GM21825 (cell line): Measurements from ENCODE around the gene PXYLP1.

ENCODE experiments used
- ATAC-seq: cut with Tn5 transposase; IDR thresholded peaks from one replicate; pipeline ENCODE4 v1.9.1; 2021; ENCODE audit warnings: mild to moderate bottlenecking, moderate library complexity; ENCODE audit not compliant: unreplicated experiment

PXYLP1 gene

DNA sequence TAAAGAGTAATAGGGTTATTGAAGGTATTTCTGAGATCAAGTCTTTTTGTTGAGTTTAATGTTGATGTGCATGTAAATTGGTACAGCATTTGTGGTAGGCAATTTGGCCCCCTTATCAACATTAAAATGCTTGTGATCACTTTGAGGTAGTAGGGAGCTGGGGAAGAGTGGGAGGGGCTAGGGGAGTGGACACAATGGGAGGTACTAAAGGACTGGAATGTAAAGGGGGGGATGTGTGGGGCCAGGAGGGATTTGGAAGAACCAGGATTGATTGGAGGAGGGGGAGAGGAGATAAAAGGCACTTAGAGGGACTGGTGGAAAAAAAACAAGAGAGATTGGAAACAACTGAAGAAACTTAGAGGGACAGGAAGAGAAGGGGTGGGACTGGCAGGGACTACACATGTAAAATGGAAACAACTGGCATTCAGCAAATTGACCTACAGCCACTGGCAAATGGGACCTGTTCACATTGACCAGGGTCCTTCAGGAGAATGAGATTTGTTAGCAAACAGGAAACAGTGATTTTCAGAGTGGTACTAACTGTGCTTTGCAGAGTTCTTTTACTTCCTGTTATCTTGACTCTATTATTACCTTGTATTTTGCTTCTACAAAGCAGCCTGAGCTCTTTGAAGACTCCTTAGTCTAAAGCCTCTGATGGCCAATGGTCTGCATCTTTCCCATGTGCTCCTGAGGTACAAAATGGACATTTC lies 88.9 kb downstream of the PXYLP1 start:
- ATAC-seq: no peak

DNA sequence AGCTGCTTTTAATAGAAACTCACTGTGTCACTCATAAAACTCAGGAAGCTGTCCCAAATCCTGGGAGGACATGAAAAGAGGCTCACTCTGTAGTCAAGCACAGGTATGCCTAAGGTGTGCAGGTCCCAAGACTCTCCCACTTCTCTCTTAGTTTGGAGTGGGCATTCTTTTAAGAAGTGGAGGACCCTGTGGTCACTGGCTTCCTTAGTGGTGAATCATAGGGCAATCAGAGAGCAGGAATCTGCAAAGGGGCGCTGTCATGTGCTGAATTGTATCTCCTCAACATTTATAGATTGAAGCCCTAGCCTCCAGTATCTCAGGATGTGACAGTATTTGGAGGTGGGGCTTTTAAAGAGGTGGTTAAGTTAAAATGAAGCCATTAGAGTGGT lies 89.5 kb downstream of the PXYLP1 start:
- no peak for ATAC-seq

DNA sequence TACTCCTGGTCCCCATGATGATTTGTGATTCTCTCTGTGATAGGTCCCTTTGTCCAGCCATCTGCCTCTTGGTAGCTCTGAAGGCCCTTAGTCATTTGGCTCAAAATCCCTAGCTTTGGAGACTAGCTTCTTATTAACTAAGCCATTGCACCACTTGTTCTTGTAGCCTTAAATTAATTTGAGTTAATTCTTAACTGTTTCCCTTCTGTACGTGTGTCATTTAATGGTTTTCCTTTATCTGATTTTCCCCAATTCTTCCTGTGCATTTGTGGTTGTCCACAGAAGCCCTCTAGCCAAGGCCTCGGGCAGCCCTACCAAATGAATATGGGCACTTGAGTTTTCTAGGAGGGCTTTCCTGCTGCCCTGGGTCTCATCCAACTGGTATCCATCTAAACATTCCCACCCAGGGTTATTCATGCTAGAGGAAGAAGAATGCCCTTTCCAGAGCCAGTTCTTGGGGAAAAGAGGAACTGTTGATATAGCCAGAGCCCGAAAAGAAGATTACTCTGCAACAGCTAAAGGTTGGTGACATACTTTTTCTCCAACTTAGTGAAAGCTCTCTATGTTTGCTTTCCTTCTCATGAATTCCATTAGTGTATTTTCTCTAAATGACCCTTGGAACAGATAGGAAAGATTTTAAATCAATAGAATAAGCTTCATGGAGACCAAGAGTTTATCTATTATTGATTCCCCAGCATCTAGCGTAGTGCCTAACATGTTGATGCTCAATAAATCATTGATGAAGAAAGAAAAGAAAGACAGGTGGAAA lies 92.5 kb downstream of the PXYLP1 start:
- ATAC-seq: no peak

- ATAC-seq: no peak
Measured at GRCh38 chr3:141326123-141326522, 94.5 kb downstream of the PXYLP1 start.

GRCh38 chr3:141326626-141327025 lies 95.0 kb downstream of the PXYLP1 start:
- no peak for ATAC-seq

DNA sequence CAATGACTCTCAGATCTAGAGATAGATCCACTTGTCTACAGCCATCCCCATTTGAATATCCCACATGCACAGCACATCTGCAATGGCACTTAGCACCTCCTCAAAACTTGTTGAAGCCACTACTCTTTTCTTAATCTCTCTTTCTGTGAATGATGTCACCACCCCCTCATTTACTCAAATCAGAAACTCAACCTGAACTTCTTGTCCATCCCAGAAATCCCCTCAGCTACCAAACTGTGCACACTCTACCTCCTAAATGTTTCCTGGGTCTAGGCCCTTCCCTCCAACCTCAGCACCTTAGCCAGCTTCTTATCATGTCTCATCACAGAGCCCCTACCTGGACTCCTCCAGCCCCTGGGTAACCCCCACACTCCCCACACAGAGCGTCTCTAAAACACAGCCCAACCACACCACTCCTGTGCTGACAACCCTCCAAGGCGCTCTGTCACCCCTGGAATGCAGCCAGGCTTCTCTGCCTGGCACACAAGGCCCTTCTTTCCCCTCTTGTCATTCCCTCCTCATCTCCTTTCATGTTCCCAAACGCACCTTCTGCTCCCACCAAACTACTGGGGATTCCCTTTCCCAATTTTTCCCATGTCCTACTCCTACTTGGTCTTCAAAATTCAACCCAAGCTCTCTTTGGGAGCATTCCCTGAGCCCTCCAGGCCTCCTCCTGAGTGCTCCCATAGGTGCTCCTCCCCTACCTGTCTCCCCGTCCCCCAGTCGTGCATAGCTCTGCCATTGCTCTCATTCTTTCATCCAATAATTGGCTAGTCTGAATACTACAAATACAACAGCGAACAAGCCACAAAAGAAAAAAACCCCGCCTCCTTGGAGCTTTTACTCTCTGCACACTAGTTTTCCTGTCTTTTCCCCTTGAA lies 96.9 kb downstream of the PXYLP1 start:
- peak; percentile 29 for ATAC-seq

DNA sequence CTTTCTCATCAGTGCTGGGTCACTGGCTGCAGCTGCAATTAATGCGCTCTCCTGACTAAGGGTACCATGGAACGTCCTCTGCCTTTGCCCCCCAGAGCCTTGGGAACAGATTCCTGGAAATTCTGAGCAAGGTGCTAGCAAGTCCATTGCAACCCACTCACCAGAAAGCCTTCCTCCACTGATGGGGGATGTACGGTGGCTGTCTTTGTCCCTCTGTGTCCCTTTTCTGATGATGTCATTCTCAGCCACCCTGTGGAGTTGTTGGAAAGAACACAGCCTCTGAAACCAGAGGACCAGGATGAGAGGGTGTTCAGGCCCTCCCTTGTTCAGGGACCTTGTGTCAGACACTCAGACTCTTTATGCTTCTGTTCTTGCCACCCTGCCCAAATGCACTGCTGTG lies 98.6 kb downstream of the PXYLP1 start:
- ATAC-seq: no peak

DNA sequence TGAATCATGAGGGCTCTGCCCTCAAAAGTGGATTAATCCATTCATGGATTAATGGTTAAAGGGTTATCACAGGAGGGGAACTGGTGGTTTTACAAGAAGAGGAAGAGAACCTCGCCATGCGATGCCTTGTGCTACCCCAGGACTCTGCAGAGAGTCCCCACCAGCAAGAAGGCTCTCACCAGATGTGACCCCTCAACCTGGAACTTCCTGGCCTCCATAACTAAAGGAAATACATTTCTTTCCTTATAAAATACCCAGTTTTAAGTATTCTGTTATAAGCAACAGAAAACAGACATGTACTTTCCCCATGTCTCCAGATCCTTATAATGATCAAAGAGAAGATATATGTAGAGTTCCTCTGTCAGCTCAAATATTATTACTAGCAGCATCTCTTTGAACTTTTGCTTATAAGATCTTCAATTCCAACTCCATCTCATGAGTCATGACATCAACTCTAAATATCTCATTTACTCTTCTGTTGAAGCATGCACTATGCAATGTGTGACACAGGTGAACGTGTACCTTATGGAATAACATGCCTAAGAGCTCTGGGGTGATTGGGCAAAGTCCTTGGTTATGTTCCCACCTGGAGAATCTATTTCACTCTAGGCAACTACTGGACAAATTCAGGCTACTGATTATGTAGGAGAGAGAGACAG lies 99.2 kb downstream of the PXYLP1 start:
- ATAC-seq: no peak

DNA sequence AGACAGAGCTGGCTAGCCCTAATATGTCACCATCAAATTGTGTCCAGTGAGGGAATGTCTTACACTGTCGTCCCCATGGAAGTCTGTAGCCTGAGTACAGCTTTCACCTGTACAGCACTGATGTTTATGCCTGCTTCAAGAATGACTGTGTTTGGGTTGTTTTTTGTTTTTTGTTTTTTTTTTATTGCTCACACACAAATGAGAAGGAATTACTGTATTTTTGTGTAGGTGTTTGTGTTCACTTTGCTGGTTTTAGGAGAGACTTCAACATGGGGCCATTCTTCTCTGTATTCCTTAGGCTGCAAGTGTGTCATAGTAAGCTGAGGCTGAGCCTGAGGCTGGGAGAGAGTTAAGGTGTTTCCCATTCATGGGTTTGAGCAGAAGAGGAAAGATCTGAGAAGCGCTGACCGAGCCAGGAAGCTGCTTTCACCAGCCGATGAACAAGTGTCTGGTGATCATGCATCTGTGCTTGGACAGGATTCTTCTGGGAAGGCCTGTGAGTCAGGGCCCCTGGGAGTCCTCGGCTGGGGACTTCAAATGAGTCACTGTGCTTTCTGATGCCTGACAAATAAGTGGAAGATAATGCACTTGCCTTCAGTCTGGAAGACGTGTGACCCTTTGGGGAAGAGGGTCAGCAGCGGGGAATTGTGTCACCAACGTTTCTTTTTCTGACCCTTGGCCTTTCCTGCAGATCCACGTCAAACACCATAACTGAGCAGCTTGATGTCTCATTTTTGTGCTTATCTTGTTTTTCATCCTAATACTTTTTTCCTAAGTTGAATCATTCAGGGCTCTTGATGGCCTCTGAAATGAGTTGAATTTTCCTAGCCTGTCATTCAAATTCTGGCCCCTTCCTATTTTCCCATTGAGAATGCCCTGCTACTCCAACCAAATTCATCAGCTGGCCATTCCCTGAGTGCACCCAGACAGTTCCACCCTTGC lies 100.0 kb downstream of the PXYLP1 start:
- peak; percentile 44 for ATAC-seq

DNA sequence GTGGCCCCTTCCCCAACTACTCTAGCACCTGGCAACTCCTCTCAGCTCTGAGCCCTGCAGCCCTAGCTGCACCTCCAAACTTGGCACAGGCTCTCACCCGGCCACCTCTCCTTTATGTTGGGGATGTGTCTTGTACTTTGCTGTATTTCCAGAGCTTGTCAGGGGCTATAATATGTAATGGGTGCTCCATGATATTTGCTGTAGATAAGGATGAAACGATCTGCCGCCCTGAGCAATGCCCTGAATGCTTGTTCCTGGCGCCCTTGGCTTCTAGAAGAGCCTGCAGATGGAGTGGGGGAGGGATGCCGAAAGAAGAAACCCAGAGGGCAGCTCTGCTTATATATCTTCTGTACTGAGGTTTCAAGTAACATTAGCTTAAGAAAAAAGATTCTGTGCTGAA lies 100.8 kb downstream of the PXYLP1 start:
- ATAC-seq: no peak

DNA sequence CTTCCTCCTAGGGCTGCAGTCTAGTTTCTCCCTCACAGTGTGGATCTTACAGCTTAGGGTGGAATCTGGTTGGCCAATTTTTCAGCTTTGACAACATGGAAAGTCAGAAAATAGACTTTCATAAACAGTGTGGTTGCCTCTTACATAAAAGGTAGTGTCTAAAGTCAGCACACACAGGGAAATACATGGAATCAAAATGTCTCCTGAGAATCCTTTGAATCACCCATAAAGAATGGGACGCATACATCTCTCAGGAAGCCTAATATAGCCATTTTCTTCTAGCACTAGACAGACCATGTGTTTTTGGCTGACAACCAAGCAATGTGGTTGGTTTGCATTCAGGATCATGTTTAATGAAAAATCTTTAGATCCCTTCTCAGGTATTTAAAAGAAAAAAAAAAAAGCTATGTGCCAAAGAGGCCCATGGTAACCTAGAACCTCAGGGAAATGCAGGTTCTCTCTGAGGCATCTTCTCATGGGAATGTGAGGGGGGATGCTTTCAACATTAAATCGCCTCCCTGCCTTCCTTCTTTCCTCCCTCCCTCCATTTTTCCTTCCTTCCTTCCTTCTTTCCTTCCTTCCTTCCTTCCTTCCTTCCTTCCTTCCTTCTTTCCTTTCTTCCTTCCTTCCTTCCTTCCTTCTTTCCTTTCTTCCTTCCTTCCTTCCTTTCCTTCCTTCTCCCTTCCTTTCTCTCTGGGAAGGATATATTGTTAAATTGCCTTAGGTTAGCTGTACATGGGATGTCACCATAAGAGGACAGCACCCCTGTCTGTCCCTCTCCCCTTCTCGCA lies 102.4 kb downstream of the PXYLP1 start:
- ATAC-seq: no peak

- ATAC-seq: no peak
Measured at GRCh38 chr3:141334627-141335250, 103.1 kb downstream of the PXYLP1 start.

GRCh38 chr3:141335531-141336061 lies 104.0 kb downstream of the PXYLP1 start:
- ATAC-seq: no peak

DNA sequence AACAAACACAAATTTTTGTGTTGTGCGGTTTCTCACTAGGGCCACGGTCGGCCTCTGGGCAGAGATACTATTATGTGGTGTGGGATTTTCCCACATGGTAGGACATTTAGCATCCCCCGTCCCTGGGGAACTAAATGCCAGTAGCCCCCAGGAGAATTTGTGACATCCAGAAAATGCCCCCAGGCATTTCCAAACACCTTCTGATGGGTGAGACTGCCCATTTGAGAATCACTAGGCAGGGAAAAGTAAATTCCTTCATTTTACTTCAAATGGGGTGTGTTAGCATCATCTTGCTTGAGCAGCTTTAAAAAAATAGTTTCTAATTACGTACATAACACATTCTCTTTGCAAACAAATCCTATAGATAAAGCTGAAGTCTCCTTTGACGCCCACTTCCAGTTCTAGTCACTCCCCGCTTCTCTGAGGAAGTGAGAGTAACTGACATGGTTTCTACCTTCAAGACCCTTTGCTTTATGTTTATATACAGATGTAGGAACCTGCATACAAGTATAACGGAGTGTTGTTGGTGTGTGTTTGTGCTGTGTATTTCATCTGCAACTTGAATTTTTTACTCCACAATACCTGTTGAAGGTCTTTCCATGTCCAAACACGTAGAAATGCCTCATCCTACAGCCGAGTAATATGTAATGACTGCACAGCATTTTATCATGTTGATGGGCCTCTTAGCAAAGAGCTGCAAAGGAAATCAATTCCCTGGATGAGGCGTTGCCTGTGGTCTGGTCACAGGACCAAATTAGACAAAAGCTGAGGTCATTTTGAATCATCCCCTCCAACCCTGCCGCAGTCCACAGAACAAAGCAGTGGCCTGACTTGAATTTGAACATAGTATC lies 105.3 kb downstream of the PXYLP1 start:
- peak; percentile 88 for ATAC-seq

- no peak for ATAC-seq
Measured at GRCh38 chr3:141337523-141337854, 105.9 kb downstream of the PXYLP1 start.

- no peak for ATAC-seq
Measured at GRCh38 chr3:141337991-141338390, 106.4 kb downstream of the PXYLP1 start.

GRCh38 chr3:141338881-141339280 lies 107.3 kb downstream of the PXYLP1 start:
- no peak for ATAC-seq

GRCh38 chr3:141341536-141341935 lies 109.9 kb downstream of the PXYLP1 start:
- ATAC-seq: no peak
